SK-N-SH (cell line): ENCODE results near the gene SRR. TPM values are rescaled to one million over a fixed set of nuclear protein-coding genes. Genes with fewer than 3 reads are reported as not detected.

Experiments used
- CTCF ChIA-PET: fragments of 300-600, 350-600 bp; formaldehyde crosslinking; extraction: SDS; loops from one replicate; lab custom pipeline; 2021; lab: Yijun Ruan, JAX
- POLR2A ChIA-PET: fragments of 350-600 bp; sonication (Branson Sonifier 250); formaldehyde crosslinking; extraction: SDS; loops from one replicate; lab custom pipeline; 2020; ENCODE audit warnings: antibody characterized with exemption, inconsistent platforms; lab: Yijun Ruan, JAX
- DNase-seq: peaks from one replicate; pipeline ENCODE4 v3.0.0; 2012
- H2AFZ ChIP-seq: fragments of 200-600 bp; sonication (generic); 2 replicates; pipeline ENCODE4 v1.8.1; 2016; ENCODE audit warnings: antibody characterized with exemption, mild to moderate bottlenecking, low read depth
- H3F3A ChIP-seq: fragments of 200-600 bp; sonication (generic); replicated peaks from 2 replicates; pipeline ENCODE3; 2016; ENCODE audit warnings: antibody characterized with exemption, mild to moderate bottlenecking; ENCODE audit not compliant: insufficient read depth
- H3K27ac ChIP-seq, 2 experiments: fragments of 200-500 bp in 1 of 2; fragments of 200-600 bp in 1 of 2; sonication (Bioruptor generic) in 1 of 2; sonication (generic), shearing (Covaris generic) in 1 of 2; 2 replicates each; pipeline versions ENCODE4 v1.5.1 to v1.6.1; 2014 to 2016; ENCODE audit warnings: low read depth in 2 of 2, inconsistent platforms in 1 of 2, low read length in 1 of 2, mild to moderate bottlenecking in 1 of 2, mixed read lengths in 1 of 2
- H3K27me3 ChIP-seq: fragments of 200-600 bp; sonication (generic), shearing (Covaris generic); 2 replicates; pipeline ENCODE4 v1.6.1; 2016; ENCODE audit warnings: mixed run types; ENCODE audit not compliant: insufficient read depth
- H3K36me3 ChIP-seq, 2 experiments: fragments of 200-500 bp in 1 of 2; fragments of 200-600 bp in 1 of 2; sonication (Bioruptor generic) in 1 of 2; sonication (generic) in 1 of 2; replicated peaks in 1 of 2; 2 replicates each; pipeline versions ENCODE3 to v1.5.1; 2014 to 2016; ENCODE audit warnings: low read length in 1 of 2, mild to moderate bottlenecking in 1 of 2; ENCODE audit not compliant: insufficient read depth in 2 of 2, control insufficient read depth in 1 of 2
- H3K4me1 ChIP-seq, 2 experiments: fragments of 200-500 bp in 1 of 2; fragments of 200-600 bp in 1 of 2; sonication (Bioruptor generic) in 1 of 2; sonication (generic), shearing (Covaris generic) in 1 of 2; 2 replicates each; pipeline versions ENCODE4 v1.5.1 to v1.6.1; 2014 to 2016; ENCODE audit warnings: low read depth in 1 of 2, low read length in 1 of 2, mixed run types in 1 of 2; ENCODE audit not compliant: insufficient read depth in 2 of 2, control insufficient read depth in 1 of 2
- H3K4me2 ChIP-seq: fragments of 200-600 bp; sonication (generic), shearing (Covaris generic); 2 replicates; pipeline ENCODE4 v1.6.1; 2017; ENCODE audit warnings: mixed run types
- H3K4me3 ChIP-seq, 2 experiments: fragments of 200-500 bp in 1 of 2; fragments of 200-600 bp in 1 of 2; sonication (Bioruptor generic) in 1 of 2; sonication (generic), shearing (Covaris generic) in 1 of 2; 2 replicates each; pipeline versions ENCODE4 v1.5.1 to v1.8.1; 2014 to 2016; ENCODE audit warnings: low read depth in 2 of 2, inconsistent platforms in 1 of 2, low read length in 1 of 2, mild to moderate bottlenecking in 1 of 2, mixed read lengths in 1 of 2, moderate library complexity in 1 of 2
- H3K79me2 ChIP-seq: fragments of 200-600 bp; sonication (generic); 2 replicates; pipeline ENCODE4 v1.8.1; 2017; ENCODE audit warnings: mild to moderate bottlenecking; ENCODE audit not compliant: insufficient read depth
- H3K9ac ChIP-seq: fragments of 200-600 bp; sonication (generic); 2 replicates; pipeline ENCODE4 v1.6.1; 2017; ENCODE audit warnings: mixed run types
- H3K9me2 ChIP-seq: fragments of 200-600 bp; sonication (generic); 2 replicates; pipeline ENCODE4 v1.6.1; 2017; ENCODE audit warnings: mixed run types
- H3K9me3 ChIP-seq: fragments of 200-600 bp; sonication (generic); 2 replicates; pipeline ENCODE4 v1.6.1; 2017; ENCODE audit warnings: mixed run types, mild to moderate bottlenecking, moderate library complexity
- H4K20me1 ChIP-seq: fragments of 200-600 bp; sonication (generic); 2 replicates; pipeline ENCODE4 v1.6.1; 2017; ENCODE audit warnings: mild to moderate bottlenecking, mixed run types; ENCODE audit not compliant: insufficient read depth
- CHD2 ChIP-seq: fragments of 150-350 bp; IDR thresholded peaks from 2 replicates; pipeline ENCODE4 v1.6.1; 2018; ENCODE audit warnings: low read length; ENCODE audit not compliant: partially characterized antibody
- ELF1 ChIP-seq: IDR thresholded peaks from 2 replicates; pipeline ENCODE4 v1.4.0; 2012
- EP300 ChIP-seq, 2 experiments: IDR thresholded peaks; 2 replicates each; pipeline versions ENCODE4 v1.4.0 to v1.6.1; 2012; ENCODE audit warnings: borderline replicate concordance in 1 of 2, low read depth in 1 of 2, low read length in 1 of 2
- EZH2phosphoT487 ChIP-seq: fragments of 200-600 bp; sonication (generic); IDR thresholded peaks from 2 replicates; pipeline ENCODE4 v1.6.1; 2017; ENCODE audit warnings: low read depth, mixed run types, mild to moderate bottlenecking, antibody characterized with exemption, moderate library complexity, borderline replicate concordance
- FOSL2 ChIP-seq: IDR thresholded peaks from 2 replicates; pipeline ENCODE4 v1.4.0; 2012; ENCODE audit warnings: low read depth, mild to moderate bottlenecking, moderate library complexity, borderline replicate concordance
- FOXJ3 ChIP-seq: sonication (generic); formaldehyde crosslinking; IDR thresholded peaks from 2 replicates; pipeline ENCODE4 v1.5.1; 2020; ENCODE audit warnings: mild to moderate bottlenecking, missing genetic modification reagents
- GABPA ChIP-seq: IDR thresholded peaks from 2 replicates; pipeline ENCODE4 v1.4.0; 2012; ENCODE audit warnings: low read depth, mild to moderate bottlenecking
- JUND ChIP-seq: IDR thresholded peaks from 2 replicates; pipeline ENCODE4 v1.4.0; 2012
- MEF2A ChIP-seq: IDR thresholded peaks from 2 replicates; pipeline ENCODE4 v1.4.0; 2012; ENCODE audit warnings: low read depth, borderline replicate concordance
- MXI1 ChIP-seq: IDR thresholded peaks from 2 replicates; pipeline ENCODE4 v1.6.1; 2012; ENCODE audit warnings: mild to moderate bottlenecking, low read depth, low read length, improper control_type of control experiment
- NFIC ChIP-seq: IDR thresholded peaks from 2 replicates; pipeline ENCODE4 v1.4.0; 2012; ENCODE audit warnings: borderline replicate concordance
- NRF1 ChIP-seq: IDR thresholded peaks from 2 replicates; pipeline ENCODE4 v1.6.1; 2012; ENCODE audit warnings: low read depth, mild to moderate bottlenecking, low read length
- POLR2AphosphoS5 ChIP-seq: IDR thresholded peaks from 2 replicates; pipeline ENCODE4 v1.6.1; 2012; ENCODE audit warnings: low read depth, low read length
- SMC3 ChIP-seq: IDR thresholded peaks from 2 replicates; pipeline ENCODE4 v1.6.1; 2012; ENCODE audit warnings: low read depth, low read length, improper control_type of control experiment
- TEAD4 ChIP-seq: IDR thresholded peaks from 2 replicates; pipeline ENCODE4 v1.4.0; 2012; ENCODE audit warnings: mild to moderate bottlenecking, borderline replicate concordance; ENCODE audit not compliant: insufficient read depth
- YY1 ChIP-seq: IDR thresholded peaks from 2 replicates; pipeline ENCODE4 v1.4.0; 2012; ENCODE audit warnings: low read depth, mild to moderate bottlenecking
- WGBS: methylation state at CpG from one replicate; pipeline ENCODE4 v1.1.6; 2017; ENCODE audit warnings: low lambda C conversion rate; 5-methylcytosine and 5-hydroxymethylcytosine counted together
- polyA plus RNA-seq, 3 experiments: library from polyadenylated mRNA; depleted of rRNA; stranded (reverse); fragments of >200 nt; gene quantifications; 2 replicates each; pipeline ENCODE4 v1.2.3, GENCODE V29; 2012
- TF ChIP-seq, protein P1 (sequence below): IDR thresholded peaks from 2 replicates; pipeline ENCODE4 v1.4.0; 2012; ENCODE audit warnings: low read depth
- TF ChIP-seq, protein P2 (sequence below): IDR thresholded peaks from 2 replicates; pipeline ENCODE4; 2012

The SRR gene
- polyA plus RNA-seq, 1 of the 3 experiments (the other 2 are of a cell fraction): 18.5 TPM

DNA sequence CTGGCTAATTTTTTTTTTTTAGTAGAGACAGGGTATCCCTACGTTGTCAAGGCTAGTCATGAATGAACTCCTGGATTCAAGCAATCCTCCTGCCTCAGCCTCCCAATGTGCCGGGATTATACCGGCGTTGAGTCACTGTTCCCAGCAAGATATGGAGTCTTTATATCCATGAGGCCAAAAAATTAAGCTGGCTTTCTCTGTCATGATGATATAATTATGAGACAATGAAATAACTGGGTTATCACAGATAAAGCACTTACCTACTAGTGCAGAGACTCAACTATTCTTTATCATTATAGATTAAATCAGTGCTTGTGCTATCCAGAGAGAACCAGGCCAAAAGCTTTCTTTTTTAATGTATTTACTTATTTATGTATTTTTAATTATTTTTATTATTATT is 36.4 kb upstream of the SRR start (continued):
- TF ChIP-seq NRF1: no peak
- TF ChIP-seq CHD2: no peak
- TF ChIP-seq EP300 (IDR thresholded peaks at IDR 0.05; ENCODE audit: borderline replicate concordance in 1 of 2, low read depth in 1 of 2, low read length in 1 of 2): no peak
- TF ChIP-seq ELF1: no peak
- no peak for TF ChIP-seq FOXJ3 (CRISPR knock-in tag)
- TF ChIP-seq YY1: no peak
- TF ChIP-seq POLR2AphosphoS5: no peak
- TF ChIP-seq JUND: no peak
- TF ChIP-seq, protein P1, sequence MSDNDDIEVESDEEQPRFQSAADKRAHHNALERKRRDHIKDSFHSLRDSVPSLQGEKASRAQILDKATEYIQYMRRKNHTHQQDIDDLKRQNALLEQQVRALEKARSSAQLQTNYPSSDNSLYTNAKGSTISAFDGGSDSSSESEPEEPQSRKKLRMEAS: no peak
- no peak for TF ChIP-seq MXI1

DNA sequence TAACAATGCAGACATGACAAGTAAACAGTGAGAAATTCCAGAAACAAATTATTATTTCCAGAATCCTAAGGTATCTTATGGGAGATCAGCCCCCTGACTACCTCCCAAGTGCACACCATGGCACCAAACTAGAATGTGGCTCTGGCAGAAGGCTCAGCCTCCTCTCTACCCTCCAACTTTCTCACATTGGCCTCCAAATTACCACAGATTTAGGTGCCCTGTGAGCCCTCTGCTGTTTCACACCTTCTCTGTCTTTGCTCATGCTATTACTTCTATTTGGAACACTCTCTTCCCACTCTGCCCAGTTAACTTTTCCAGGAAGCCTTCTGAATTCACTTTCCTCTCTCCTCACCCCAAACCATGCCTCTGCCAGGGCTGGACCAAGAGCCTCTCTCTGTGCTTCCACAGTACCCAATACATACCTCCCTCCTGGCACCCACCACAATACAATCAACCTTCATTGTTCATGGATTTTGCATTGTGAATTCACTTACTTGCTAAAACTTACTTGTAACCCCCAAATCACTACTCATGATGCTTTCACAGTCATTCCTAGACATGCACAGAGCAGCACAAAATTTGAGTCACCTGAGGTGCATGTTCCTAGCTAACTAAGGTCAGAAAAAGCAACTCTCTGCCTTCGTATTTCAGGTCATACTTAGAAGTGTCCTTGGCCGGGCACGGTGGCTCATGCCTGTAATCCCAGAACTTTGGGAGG is 31.6 kb upstream of the SRR start:
- no peak overlapping the region for H3K4me2 ChIP-seq
- no peaks in the 10 kb centered on the region for H3K9me3 ChIP-seq
- POLR2A ChIA-PET: no interaction called here
- no peak overlapping the region for H3K27ac ChIP-seq
- WGBS: 98% methylated on average over 3 of the region's 3 CpGs
- CTCF ChIA-PET: interaction anchor here (0.9 to 2.2 kb wide), 2 partner anchors 9 to 11 kb away, joined by 3 to 6 read pairs; no protein-coding TSS in a partner anchor
- H3K9ac ChIP-seq: no peak overlapping the region
- no peak for TF ChIP-seq NRF1
- no peak for TF ChIP-seq MEF2A
- no peak for TF ChIP-seq EZH2phosphoT487
- no peak for TF ChIP-seq YY1
- TF ChIP-seq, all 33 proteins: peak for 0
- Histone ChIP-seq H3K4me1 (peaks cover 0 to 4% of the 10 kb centered on the region in 2 experiments; a peak in 1 of 4 replicates), H2AFZ (no peak overlapping the region), H3K4me3 (no peak overlapping the region), H3K79me2 (no peaks in the 10 kb centered on the region), H3K36me3 (peaks cover 20 to 22% of the 10 kb centered on the region in 2 experiments), H4K20me1 (no peaks in the 10 kb centered on the region), H3F3A (no peaks in the 10 kb centered on the region), H3K9me2 (no peaks in the 10 kb centered on the region), H3K27me3 (no peaks in the 10 kb centered on the region)
- no peak for DNase-seq

DNA sequence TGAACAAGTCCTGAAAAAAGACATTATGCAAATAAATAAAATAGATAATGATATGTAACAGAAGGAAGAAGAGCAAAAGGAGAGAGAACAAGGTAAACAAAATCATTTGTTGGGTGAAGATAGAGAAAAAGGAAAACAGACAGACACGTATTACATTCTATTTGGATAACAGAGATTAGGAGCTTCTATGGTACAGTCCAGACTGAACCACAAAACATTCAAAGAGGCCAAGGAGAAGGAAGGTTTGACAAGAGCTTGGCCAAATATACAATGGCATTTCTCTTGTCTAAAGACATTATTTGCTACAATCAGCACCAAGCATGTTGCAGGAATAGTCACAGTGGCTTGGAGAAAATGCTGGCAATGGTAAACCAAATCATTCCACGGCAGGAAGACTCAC is 29.3 kb upstream of the SRR start:
- no peaks in the 10 kb centered on the region for H3K9me2 ChIP-seq
- peaks cover 0 to 4% of the 10 kb centered on the region in 2 experiments; a peak in 1 of 4 replicates for H3K4me1 ChIP-seq
- no peak overlapping the region for H2AFZ ChIP-seq
- CTCF ChIA-PET: no interaction called here
- POLR2A ChIA-PET: no interaction called here
- no peaks in the 10 kb centered on the region for H4K20me1 ChIP-seq
- no peaks in the 10 kb centered on the region for H3K9me3 ChIP-seq
- no peaks in the 10 kb centered on the region for H3F3A ChIP-seq
- TF ChIP-seq, protein P1: no peak
- TF ChIP-seq MXI1 (no peak), GABPA (no peak), NFIC (no peak), TEAD4 (no peak), ELF1 (no peak), FOXJ3 (CRISPR knock-in tag) (no peak), FOSL2 (no peak), SMC3 (no peak)
- TF ChIP-seq, protein P2, sequence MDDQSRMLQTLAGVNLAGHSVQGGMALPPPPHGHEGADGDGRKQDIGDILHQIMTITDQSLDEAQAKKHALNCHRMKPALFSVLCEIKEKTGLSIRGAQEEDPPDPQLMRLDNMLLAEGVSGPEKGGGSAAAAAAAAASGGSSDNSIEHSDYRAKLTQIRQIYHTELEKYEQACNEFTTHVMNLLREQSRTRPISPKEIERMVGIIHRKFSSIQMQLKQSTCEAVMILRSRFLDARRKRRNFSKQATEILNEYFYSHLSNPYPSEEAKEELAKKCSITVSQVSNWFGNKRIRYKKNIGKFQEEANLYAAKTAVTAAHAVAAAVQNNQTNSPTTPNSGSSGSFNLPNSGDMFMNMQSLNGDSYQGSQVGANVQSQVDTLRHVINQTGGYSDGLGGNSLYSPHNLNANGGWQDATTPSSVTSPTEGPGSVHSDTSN: no peak
- TF ChIP-seq, all 33 proteins: peak for 0
- Histone ChIP-seq H3K27ac (no peak overlapping the region), H3K9ac (no peak overlapping the region), H3K4me2 (no peak overlapping the region), H3K4me3 (no peak overlapping the region), H3K27me3 (no peaks in the 10 kb centered on the region), H3K36me3 (peaks cover 24 to 27% of the 10 kb centered on the region in 2 experiments), H3K79me2 (no peaks in the 10 kb centered on the region)
- DNase-seq: no peak
- WGBS: 80% methylated on average over 2 of the region's 2 CpGs
